ENCODE measurements around the gene C13orf46. TPM values are rescaled to one million over a fixed set of nuclear protein-coding genes. Genes with fewer than 3 reads are reported as not detected.

C13orf46 gene
- polyA plus RNA-seq, 1 experiment: 0.35 TPM

GRCh38 chr13:114010401-114011101 is 36.7 kb upstream of the C13orf46 start:
- POLR2A ChIA-PET: no interaction called here

GRCh38 chr13:114009590-114010400 is 35.9 kb upstream of the C13orf46 start:
- Histone ChIP-seq H3K27ac (ENCODE audit: low read depth, low read length) (no peak overlapping the region), H3K9me3 (ENCODE audit: control insufficient read depth, insufficient read depth, low read length) (no peaks in the 10 kb centered on the region; the same call in 1 of the 2 replicates), H3K27me3 (ENCODE audit: control insufficient read depth, insufficient read depth, low read length) (no peaks in the 10 kb centered on the region), H3K4me3 (ENCODE audit: low read depth, low read length) (no peak overlapping the region)
- no peak for TF ChIP-seq CTCF (IDR thresholded peaks at IDR 0.05; ENCODE audit: low read depth, low read length)
- no peak for DNase-seq (ENCODE audit: low read depth, low spot score)
- CTCF ChIA-PET: no interaction called here
- POLR2A ChIA-PET: no interaction called here

More at GRCh38 chr13:114010401-114011101, 36.7 kb upstream of the C13orf46 start:
- H3K4me3 ChIP-seq (ENCODE audit: low read depth, low read length): no peak overlapping the region
- TF ChIP-seq CTCF (IDR thresholded peaks at IDR 0.05; ENCODE audit: low read depth, low read length): no peak
- H3K27me3 ChIP-seq (ENCODE audit: control insufficient read depth, insufficient read depth, low read length): no peaks in the 10 kb centered on the region
- no peak for DNase-seq (ENCODE audit: low read depth, low spot score)
- H3K27ac ChIP-seq (ENCODE audit: low read depth, low read length): no peak overlapping the region
- no peaks in the 10 kb centered on the region; the same call in 1 of the 2 replicates for H3K9me3 ChIP-seq (ENCODE audit: control insufficient read depth, insufficient read depth, low read length)
- CTCF ChIA-PET: no interaction called here

- Histone ChIP-seq H3K9me3 (ENCODE audit: control insufficient read depth, insufficient read depth, low read length) (no peaks in the 10 kb centered on the region; the same call in 1 of the 2 replicates), H3K27me3 (ENCODE audit: control insufficient read depth, insufficient read depth, low read length) (no peaks in the 10 kb centered on the region), H3K4me3 (ENCODE audit: low read depth, low read length) (no peak overlapping the region), H3K27ac (ENCODE audit: low read depth, low read length) (no peak overlapping the region)
- no peak for DNase-seq (ENCODE audit: low read depth, low spot score)
- ChIA-PET POLR2A (no interaction called here), CTCF (no interaction called here)
- no peak for TF ChIP-seq CTCF (IDR thresholded peaks at IDR 0.05; ENCODE audit: low read depth, low read length)
Observed at GRCh38 chr13:114008964-114009589, 35.2 kb upstream of the C13orf46 start.

GRCh38 chr13:114007566-114007965 is 33.7 kb upstream of the C13orf46 start:
- CTCF ChIA-PET: no interaction called here
- POLR2A ChIA-PET: no interaction called here
- no peak for DNase-seq (ENCODE audit: low read depth, low spot score)
- TF ChIP-seq CTCF (IDR thresholded peaks at IDR 0.05; ENCODE audit: low read depth, low read length): no peak
- no peak overlapping the region for H3K27ac ChIP-seq (ENCODE audit: low read depth, low read length)
- no peak overlapping the region for H3K4me3 ChIP-seq (ENCODE audit: low read depth, low read length)
- H3K27me3 ChIP-seq (ENCODE audit: control insufficient read depth, insufficient read depth, low read length): no peaks in the 10 kb centered on the region
- no peaks in the 10 kb centered on the region; the same call in 1 of the 2 replicates for H3K9me3 ChIP-seq (ENCODE audit: control insufficient read depth, insufficient read depth, low read length)

Data from AG04450 (cell line).